Activated CD4-positive, alpha-beta T cell treated with anti-CD3 and anti-CD28 coated beads for 48 hours (primary cell): ENCODE results near the gene CD300H.

ENCODE experiments used
- DNase-seq: peaks from one replicate; pipeline ENCODE4 v3.0.0-alpha.2; 2020

CD300H gene

DNA sequence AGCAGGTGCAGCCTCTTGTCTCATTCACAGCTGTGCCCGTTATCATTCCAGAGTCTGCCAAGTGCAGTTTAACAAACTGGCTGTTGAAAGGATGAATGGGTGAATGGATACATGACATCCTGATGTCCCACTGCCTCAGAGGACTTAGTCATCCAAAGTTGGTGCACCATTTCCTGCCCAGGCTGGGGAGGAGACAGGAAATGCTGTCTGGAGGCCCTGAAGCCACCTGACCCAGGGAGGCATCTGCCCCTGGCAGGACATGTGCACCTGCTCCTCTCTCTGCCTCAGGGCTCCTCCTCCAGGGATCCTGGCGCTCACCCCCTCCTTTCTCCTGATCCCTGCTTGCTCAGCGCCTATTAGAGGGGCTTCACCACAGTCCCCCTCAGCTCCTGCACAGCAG, 19.6 kb downstream of the CD300H start:
- peak; percentile 18 for DNase-seq

GRCh38 chr17:74547264-74547663, 20.0 kb downstream of the CD300H start:
- no peak for DNase-seq

DNA sequence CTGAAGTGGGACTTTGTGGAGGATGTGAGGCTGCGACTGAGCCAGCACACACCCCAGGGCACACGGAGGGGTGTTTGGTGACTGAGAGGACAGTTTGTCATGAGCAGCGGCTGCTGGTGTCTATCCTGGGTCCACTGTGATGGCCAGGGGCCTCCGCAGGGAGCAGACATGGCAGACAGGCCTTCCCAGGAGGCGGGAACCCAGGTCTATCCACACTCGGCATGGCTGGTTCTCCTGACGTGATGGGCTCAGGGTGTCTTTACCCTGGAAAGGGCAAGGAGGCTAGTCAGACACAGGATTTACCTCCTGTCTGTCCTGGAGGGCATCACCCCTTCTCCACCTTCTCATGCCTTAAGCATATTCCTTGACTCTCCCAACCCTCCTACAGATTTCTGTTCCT, 20.7 kb downstream of the CD300H start:
- DNase-seq: no peak

DNA sequence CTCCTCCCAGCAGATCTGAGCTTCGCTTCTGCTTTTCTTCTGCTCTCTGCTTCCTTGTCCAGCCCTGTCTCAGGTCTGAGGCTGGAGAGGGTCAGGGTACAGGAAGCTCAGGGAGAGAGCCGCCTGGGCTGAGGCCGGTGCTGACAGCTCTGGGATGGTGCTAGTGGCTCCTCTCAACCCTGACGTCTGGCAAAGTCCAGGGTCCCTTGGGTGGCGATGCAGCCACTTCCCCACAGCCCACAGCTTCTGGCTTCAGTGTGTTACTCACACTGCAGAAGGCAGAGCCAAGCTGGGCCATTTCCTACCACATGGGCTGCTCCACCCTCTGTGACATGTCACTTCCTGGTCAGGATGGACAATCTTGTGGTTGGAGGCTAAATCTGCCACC, 21.5 kb downstream of the CD300H start, which contains the start of gene CD300C:
Gene CD300C (minus strand): TSS at position 273 of the 388 bp plus-strand sequence. CDS start 333 bp downstream, outside the sequence.
- DNase-seq: no peak

- no peak for DNase-seq
Observed at GRCh38 chr17:74544991-74545842, 22.1 kb downstream of the CD300H start.

GRCh38 chr17:74543891-74544760, 23.2 kb downstream of the CD300H start:
- no peak for DNase-seq

GRCh38 chr17:74543406-74543805, 23.9 kb downstream of the CD300H start:
- DNase-seq: no peak

DNA sequence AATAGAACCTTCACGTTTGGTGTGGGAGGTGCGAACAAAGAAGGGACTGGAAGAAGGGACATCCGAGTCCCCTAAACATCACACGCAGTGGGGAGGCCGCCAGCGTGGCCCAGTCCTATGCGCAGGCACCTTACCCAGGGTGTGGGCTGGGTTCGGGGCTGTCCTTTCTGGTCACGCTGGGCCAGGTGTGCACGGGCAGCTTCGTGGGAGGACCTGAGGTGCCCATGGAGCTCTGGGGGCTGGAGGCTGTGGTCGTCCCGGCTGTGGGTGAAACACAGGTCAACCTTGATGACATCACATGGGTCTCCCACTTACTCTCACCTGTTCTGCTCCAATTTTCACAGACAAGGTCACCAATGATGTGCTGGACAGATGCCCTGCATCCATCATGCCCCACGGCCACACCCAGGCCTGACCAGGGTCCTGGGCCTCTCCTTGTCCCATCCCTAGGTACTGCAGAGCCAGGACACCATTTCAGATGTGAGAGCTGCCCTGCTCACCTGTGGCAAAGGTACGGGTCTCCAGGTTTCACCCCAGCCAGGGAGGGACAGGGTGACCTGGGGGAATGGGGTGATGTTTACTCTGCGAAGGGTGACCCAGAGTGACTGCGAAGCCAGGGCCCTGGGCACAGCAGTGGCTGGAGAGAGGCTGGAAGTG, 24.5 kb downstream of the CD300H start:
- no peak for DNase-seq

GRCh38 chr17:74542166-74542565, 25.1 kb downstream of the CD300H start:
- no peak for DNase-seq

DNA sequence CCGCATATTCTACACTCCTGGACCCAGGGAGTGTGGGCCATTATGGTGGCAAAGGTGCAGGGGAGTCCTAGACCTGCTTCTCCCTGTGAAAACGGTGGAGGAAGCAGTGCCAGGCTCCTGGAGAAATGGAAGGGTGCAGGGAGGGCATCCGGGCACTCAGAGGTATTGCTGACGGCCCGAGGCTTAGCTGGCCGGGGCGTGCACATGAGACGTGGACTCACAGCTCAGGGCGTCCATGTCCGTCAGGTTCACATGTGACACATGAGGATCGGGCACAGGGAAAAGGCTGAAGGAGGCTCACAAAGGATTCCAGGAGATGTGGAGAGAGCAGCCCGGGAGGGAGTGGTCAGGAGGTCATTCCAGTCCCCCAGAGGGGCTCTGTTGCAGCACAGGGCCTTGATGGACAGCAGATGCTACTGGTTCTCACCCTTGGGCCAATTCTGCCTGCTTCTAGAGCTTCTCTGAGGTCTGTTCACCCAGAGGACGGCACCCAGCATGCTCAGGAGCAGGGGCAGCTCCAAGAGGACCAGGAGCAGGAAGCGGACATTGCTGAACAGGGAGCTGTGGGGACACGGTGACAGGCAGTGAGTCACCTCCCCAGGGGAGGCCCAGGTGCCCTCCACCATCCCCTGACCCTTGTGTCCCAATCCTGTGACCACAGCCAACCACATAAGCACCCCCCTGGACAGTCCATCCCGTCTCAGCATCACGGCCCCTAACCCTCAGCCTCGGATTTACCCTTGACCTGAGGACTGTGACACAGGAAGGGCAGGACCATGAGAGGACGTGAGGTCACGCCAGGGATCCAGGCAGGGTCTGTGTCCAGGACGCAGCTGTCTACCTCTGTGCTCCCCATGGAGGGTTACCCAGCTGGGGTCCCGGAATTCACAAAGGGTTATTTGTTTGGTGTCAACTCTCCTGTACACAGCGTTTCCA, 25.9 kb downstream of the CD300H start:
- DNase-seq: no peak

GRCh38 chr17:74539281-74539820, 28.0 kb downstream of the CD300H start:
- DNase-seq: no peak

- no peak for DNase-seq
Observed at GRCh38 chr17:74536890-74537289, 30.4 kb downstream of the CD300H start.

DNA sequence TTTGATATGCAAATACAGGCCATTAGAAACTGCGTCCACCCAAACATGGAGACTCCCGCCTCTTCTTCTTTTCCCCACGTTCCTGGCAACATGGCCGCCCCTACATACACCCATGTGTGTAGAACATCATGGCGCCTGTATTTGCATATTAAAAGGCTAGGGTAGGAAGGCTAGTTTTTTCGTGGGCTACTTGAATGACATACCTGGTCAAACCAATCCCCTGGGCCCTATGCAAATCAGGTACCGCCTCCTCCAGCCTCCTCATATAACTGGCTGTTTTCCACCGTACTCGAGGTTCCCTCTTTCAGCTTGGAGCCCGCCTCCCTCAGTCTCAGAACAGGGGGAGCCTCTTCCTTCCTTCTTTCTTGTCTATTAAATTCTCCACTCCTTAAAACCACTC, 35.2 kb downstream of the CD300H start:
- DNase-seq: peak; percentile 18

GRCh38 chr17:74531231-74531761, 36.0 kb downstream of the CD300H start, which contains the start of gene CD300LB:
TSS of gene CD300LB (minus strand) at chr17:74531475. CDS start at chr17:74531350, 125 bp downstream.
- DNase-seq: no peak

DNA sequence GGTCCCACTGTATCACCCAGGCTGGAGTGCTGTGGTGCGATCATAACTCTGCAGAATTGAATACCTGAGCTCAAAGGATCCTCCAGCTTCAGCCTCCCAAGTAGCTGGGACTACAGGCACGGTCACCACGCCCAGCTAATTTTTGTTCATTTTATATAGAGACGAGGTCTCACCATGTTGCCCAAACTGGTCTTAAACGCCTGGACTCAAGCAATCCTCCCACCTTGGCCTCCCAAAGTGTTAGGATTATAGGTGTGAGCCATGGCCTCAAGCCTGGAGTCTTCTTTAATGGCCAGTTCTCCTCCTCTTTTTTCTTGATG, 36.5 kb downstream of the CD300H start:
- no peak for DNase-seq

DNA sequence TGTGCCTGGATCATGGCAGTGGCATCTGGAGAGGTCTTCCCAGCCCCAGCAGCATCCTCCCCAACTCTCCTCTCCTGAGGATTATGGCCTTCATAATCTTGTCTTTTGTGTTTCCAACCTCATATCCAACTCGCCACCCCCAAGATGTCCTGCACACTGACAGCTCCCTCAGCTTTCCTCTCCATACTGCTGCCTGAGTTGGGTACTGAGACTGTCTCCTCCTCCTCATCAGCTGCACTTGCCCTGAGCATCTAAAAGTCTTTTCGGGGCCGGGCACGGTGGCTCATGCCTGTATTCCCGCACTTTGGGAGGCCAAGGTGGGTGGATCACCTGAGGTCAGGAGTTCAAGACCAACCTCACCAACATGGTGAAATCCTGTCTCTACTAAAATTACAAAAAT, 38.1 kb downstream of the CD300H start:
- no peak for DNase-seq

GRCh38 chr17:74528491-74529199, 38.7 kb downstream of the CD300H start:
- no peak for DNase-seq

- no peak for DNase-seq
Observed at GRCh38 chr17:74527756-74528155, 39.6 kb downstream of the CD300H start.

DNA sequence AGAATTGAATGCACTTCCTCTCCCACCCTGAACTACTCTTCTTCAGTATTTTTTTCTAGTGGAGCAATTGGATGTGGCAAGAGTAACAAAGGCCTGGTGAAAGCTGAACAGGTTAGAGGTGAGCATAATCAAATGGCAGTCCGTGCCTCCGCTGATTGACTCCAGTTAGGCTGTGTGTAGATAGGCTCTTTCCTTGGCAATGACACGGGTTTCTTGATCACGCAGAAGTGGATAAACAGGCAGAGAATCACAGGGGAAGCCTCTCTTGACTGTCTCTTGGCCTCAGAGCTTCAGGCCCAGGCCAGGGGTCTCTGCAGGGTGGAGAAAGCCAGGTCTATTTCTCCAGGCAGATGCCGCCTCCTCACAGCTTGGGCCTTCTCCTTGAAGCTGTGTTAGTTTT, 40.2 kb downstream of the CD300H start:
- DNase-seq: no peak

GRCh38 chr17:74526681-74527080, 40.6 kb downstream of the CD300H start:
- no peak for DNase-seq

DNA sequence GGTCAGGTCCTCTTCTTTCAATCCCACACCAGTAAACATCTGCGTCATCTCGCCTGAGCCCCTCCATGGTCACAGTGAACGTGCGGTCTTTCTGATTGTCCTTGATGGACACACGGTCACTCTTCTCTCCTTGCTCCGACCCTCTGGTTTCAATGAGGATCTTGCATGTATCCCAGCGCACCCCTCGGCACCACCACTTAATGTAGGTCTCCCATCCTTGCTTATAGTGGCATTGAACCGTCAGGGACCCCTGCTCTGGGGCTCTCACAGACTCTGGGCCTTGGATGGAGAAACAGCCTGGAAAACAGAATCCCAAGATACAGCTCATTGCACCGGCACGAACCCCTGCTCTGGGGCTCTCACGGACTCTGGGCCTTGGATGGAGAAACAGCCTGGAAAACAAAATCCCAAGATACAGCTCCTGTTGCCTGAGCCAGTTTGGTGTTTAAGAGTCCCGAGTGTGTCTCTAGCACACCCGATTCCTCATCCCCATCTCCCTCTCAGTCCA, 41.5 kb downstream of the CD300H start:
- no peak for DNase-seq
